NCI-H2081 (cell line): ENCODE results near the gene NAB2.

Experiments used
- DNase-seq, 2 experiments: peaks; one replicate each; lab custom pipeline; 2025; lab: John Stamatoyannopoulos, UW

NAB2 gene

DNA sequence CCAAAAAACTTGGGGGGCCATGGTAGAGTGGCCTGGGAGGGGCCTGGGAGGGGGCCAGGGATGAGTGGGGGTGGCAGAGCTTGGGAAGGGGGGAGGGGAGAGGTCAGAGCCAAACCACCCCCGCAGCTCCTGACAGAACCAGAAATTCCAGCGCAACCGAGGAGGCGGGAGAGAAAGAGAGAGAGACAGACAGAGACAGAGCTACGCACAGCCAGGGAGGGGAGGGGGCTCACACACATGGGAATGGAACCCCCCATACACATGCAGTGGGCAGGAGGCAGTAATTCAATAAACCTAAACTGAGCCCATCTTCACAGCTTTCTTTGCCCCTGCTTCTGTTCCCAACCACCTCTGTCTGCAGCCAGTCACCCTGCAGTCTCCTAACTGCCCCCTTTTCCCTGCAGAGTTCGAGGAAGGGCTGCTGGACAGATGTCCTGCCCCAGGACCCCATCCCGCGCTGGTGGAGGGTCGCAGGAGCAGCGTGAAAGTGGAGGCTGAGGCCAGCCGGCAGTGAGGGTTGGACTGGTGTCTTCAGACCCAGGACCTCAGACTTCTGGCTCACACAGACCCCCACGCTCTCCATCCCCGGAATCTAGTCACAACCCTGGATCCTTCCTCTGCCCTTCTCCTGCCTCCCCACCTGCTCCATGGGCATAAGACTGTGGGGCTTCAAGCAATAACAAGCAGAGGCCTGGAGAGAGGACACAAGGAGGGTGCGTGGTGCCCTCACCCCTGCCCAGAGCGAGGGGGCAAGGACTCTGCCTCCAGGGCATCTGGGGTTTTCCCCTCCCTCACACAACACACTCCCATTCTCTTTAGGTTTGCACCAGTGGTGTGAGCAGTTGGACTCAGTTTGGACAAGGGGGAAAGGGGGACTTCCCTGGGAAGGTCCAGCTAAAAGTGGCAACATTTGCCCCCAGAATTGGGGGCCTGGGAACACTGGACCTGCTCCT lies 5.6 kb downstream of the NAB2 start:
- no peak for DNase-seq

DNA sequence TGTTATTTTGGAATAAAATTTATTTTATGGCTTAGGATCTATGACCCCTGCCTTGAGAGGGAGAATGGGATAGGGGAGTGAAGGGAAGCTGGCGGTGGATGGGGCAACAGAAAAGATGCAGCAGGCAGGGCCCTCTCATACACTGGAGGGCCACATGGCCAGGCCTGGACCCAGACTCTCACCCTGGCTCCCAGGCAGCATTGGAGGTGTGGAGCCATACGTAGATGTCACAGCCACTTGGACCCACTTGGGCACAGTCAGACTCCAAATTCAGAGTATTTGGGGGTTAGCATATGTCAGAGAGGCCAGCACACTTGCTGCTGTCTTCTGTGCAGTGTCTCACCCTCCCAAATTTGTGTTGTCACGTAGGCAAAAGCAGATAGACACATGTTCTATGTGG lies 6.5 kb downstream of the NAB2 start:
- DNase-seq: no peak

DNA sequence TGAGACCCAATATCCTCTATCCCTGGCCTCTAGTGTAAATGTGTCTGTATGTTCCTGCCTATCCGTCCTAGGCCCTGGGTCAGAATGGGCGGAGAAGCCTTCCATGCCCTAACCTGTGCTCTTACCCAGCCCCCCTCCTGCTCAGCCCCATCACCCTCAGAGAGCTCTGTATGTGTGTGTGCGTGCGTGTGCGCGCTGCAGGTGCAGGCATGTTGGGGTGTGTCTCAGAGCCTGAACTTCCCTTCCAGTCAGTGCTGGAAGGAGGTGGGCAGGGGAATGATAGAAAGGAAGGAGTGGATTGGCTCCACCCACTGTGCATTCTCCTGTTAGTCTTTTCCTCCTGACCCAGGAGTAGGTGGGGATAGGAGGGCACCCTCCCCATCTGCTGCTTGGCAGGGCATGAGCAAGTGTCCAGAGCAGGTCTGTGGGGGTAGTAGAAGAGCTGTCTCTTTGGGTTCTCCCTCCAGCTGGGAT lies 7.2 kb downstream of the NAB2 start:
- DNase-seq: no peak

DNA sequence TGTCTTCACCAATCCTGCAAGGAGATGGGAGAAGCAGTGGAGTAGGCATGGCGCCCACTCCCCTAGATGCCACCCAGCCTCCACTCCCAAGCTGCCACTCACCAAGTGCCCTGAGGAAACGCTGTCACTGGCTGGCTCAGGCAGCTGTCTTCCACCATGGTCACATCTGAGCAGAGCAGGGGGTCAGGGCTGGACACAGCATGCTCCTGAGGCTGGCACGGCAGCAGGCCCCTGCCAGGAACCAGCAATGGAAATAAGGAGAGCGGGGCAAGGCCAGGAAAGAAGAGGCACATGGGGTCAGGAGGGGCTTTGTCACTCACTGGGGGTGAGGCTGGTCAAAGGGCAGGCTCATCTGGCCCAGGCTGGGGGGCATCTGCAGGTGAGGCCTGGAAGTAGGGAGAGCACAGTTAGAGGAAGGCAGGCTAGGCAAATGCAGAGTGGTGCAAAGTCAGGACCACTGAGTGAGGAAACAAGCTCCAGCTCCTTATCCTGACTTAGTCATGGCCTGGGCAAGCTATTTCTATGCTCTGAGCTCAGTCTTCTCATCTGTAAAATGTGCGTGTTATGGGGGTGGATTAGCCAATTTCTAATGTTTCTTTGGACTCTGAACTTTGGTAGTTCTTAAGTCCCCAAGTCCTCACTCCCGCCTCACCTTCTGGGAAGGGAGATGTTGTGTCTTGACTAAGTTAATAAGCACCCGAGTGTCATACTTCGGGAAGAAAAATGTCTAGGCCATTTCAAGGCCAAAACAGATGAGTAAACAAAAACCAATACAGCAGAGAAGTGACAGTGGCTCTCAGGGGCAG lies 8.0 kb downstream of the NAB2 start:
- no peak for DNase-seq

DNA sequence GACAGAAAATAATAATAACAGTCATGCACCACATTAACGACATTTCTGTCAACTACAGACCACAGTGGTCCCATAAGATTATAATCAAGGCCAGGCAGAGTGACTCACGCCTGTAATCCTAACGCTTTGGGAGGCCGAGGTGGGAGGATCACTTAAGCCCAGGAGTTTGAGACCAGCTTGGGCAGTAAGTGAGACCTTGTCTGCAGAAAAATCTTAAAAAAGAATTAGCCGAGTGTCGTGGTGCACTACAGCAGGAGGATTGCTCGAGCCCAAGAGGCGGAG lies 8.6 kb downstream of the NAB2 start:
- DNase-seq: no peak

DNA sequence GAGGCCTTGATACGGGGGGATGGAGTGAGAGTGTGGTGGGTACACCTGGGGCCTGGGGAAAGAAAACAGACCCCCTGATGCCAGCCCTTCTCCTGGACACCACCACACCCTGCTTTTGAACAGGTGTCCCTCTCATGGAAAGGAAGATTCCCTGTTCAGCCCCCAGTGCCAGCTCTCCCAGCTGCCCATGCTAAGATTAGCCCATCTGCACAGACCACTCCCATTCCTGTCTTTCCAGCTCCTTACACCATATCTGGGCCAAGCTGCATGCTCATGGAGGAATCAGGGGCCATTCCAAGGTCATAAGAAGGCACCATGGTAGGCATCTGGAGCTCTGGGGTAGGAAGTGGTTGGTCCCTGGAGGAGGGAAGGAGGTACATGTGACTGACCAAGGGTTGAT lies 9.6 kb downstream of the NAB2 start:
- DNase-seq: no peak

DNA sequence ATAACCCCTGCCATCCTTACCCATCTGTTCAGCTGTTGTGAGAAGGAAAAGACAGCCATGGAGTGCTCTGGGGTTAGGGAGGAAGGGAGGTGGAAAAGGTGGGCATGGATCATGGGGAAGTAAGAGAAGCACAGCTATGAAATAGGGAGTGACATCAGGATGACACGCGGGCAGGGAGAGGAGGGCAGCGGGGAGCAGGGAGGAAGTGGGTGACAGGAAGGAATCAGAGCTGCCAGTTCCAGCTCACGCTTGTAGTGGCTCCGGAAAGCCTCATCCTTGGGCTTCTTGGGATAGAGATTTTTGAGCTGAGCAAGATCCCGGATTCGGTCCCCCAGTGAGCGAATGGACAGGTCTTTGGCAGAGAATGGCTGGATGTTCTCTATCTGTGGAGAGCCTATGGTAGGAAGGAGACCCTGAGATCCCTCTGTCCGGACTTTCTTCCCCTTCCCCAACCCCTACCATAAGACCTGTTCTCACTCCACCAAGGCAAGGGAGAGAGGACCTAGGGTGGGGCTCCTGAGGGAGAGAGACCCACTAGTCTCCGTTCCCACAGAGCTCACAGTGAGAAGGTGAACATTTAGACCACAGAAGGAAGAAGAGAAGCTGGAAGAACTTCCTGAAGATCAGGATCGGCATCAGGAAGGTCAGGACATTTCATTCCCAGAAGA lies 10.3 kb downstream of the NAB2 start:
- no peak for DNase-seq

DNA sequence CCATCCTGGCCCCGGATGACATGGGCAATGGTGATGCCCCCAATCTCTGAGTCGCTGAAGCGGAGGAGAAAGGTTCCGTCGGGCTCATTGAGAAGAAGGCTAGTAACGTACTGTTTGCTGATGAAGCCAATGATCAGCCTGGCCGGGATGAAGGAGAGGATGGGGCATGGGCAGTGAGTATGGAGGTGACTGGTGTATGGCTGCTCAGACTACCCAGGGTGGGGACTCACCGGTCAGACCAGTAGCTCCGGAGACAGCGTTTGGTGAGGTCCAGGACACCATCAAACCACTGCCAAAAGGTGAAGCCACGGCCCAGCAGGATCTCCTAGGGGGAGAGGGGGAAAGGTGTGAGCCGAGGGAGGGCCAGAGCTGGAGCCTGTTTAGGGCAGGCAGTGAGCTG lies 10.9 kb downstream of the NAB2 start:
- DNase-seq: no peak

DNA sequence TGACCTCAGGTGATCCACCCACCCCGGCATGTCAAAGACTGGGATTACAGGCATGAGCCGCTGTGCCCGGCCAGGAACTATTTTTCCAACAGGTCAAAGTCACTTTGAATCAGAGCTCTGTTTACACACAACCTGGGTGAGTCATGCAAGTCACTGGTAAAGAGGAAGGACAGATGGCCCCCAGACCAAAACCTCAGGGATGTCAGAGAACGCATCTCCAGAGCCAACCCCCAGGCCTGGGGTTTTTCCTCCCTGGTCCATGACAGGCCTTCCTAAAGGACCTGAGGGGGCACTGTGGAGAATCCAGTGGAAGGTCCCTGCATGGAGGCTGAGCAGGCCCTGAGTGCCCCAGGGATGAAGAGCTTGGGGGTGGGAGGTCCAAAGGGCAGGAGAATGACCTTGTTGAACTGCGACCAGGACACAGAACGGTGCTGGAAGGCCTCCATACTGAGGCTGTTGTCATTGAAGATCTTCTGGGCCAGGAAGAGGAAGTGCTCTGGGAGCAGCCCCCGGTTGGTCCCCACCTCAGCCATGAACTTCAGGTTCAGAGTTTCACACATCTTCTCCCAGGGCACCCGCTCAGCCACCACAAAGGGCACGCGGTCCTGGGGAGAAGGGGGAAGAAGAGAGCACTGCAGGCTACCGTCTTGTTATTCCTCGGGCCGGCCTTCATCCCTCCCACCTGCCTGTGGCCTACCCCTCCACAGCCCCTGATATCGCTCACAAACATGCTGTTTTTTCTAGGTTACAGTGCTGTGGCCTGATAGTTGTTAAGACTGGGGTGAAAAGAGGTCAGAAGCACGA lies 13.2 kb downstream of the NAB2 start:
- DNase-seq: no peak

DNA sequence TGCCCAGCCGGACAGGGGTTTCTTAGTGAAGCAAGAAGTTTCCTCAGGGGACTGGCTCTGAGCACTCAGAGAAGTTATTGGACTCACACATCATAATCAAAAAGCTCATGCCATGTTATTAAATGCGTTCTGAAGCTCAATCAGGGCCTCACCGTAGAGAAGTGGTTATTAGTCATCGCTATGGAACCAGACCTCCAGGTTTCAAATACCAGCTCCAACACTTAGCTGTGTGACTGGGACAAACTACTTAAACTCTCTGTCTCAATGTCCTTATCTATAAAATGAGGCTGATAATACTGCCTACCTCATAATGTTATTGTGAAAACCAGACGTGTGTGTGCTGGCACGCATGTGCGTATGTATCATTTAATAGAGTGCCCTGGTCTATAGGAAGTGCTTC lies 14.9 kb downstream of the NAB2 start:
- no peak for DNase-seq

DNA sequence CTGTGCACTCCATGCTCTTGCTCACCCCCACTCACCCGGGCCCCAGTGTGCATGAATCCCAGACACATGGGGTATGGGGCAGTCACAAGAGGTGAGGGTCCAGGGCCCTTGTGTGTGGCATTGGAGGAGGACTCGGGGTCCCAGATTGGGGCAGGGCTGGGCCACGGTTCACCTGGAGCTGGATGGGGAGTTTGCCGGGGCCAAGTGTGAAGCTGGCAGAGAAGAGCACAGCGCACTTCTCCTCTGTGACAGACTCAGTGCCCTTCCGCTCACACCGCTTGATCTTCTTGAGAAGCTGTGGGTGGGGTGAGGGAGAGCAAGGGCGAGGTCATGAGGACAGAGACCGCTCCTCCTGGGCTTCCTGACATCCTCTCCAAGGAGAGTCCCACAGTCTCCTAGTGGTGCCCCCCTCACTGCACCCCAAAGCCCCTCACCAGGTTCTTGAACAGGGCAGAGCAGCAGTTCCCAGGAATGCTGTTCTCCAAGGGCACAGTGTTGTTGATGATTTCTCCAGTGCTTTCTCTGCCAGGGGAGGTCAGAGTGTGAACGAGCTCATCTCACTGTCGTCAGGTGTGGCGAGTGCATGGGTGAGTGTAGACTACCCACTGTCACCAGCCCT lies 15.5 kb downstream of the NAB2 start:
- DNase-seq: no peak

DNA sequence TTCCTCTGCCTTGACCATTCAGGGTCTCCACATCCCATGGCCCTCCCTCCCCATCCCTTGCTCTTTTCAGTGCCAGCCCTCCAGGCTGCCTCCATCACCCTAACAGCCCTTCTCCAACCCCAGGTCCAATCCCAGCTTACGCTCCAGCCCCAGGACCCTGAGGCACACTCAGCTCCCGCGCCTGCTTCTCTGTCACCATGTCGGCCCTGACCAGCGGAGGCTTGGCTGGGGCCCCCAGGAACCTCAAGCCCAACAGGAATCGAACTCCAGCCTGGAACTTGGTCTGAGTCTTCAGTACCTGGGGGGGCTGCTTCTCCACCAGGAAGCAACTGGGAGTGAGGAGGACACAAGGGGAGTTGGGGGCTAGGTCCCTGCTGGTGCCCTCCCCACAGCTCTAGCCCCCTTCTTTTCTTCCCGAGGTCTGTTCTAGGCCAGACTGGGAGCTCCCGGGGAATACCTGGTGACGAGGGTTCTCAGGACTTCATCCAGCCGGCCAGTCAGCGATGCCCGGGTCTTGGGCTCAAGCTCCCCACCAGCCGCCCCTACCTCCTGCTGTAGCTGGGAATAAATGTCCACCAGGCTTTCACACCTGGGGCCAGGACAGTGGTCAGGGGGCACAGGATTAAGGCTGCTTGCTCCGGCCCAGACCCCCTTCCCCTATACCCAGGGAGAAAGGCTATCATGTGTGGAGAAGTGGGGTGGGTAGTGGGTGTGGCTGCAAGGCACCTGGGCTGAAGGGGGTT lies 16.3 kb downstream of the NAB2 start:
- no peak for DNase-seq

DNA sequence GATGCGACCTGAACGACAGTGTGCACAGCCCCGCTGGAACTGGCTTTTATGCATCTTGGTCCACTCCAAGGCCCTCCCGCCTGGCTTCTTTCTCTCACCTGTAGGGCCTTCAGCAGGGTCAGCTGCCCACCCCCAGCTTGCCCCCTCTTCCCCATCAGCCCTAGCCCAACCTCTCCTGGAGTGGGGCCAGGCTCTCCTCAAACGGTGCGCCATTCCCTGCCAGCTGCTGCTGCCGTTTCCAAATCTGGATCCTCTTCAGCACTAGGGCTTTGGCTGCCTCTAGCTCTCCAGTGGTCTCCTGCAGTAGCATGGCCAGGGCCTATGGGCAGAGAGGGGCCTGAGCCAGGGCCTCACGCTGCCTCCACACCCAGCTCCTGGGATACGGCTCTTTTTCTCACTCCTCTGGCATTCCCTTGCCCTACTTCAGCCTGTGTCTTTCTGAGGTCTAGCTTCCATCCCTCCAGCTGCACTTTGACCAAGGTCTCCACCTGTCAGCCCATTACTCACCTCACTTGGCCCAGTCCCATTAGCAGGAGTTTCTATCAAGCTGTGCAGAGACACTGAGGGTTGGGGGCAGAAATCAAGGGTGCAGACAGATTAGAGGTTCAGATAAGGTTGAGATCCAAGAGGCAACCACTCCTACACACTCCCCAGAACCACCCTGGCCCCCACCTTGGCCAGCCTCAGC lies 17.3 kb downstream of the NAB2 start:
- DNase-seq: no peak

DNA sequence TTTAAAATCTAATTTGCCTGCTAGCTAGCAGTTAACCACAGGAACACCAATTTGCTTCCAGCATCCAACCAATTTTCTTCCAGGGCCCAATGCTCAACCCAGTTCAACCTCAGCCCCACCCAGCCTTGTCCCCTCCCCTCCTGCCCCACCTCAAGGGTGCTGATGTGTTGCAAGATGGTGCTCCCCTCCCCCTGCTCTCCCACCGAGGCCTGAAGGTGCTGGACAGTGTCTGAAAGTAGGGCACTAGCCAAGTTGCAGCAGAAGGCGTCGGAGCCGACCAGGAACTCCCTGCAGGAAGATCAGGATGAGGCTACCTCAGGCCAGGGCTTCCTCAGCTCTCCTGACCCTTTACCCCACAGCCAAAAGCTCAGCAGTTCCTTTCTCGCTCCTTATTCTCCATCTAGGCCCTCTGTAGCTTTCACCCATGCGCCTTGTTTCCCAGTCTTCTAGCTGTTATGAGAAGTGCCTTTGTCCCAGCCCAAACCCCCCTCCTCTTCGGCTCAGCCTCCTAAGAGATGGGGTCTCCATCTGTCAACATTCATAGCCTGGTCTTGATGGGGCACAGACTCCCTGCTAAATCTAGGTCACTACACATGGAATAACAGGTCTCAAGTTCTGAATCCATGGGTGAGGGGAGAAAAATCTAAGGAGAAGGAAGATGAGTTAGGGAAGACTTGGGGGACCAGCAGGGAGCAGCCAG lies 18.7 kb downstream of the NAB2 start:
- DNase-seq: no peak

DNA sequence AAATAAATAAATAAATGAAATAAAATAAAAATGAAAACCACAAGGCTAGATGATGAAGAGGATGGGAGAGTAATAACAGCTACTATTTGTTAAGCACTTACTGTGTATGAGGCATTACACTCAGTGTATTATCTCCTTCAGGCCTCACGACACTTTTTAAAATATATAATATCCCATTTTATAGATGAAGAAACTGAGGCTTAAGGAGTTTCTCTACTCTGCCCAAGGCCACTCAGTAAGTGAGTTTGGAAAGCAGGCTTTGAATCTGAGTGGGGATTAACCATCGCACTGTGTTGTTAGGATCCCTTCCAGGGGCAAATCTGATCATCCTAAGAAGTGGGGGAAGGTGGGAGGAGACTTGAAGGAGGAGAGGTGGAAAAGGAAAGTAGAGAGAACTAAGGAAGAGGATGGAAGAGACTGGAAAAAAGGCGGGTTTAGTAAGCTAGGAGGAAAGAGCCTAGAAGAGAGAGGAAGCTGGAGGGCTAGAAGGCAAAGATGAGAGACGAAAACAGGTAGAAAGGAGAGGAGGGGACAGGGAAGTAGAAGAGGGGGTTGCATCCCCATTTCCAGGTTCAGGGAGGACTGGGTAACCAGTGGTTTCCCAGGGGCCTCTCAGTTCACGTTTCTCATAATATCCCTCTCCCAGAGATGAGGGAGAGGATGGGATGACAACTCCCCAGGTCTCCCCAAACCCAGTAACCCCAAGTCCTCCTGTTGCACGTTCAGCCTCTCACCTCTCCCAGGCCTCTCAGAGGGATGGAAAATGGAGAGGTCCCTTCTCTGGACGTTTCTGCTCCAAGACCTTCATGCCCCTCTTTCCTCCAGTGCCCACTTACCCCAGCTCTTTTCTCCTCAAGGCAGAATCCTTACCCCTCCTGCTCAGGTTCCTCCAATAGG lies 20.5 kb downstream of the NAB2 start:
- DNase-seq: no peak

DNA sequence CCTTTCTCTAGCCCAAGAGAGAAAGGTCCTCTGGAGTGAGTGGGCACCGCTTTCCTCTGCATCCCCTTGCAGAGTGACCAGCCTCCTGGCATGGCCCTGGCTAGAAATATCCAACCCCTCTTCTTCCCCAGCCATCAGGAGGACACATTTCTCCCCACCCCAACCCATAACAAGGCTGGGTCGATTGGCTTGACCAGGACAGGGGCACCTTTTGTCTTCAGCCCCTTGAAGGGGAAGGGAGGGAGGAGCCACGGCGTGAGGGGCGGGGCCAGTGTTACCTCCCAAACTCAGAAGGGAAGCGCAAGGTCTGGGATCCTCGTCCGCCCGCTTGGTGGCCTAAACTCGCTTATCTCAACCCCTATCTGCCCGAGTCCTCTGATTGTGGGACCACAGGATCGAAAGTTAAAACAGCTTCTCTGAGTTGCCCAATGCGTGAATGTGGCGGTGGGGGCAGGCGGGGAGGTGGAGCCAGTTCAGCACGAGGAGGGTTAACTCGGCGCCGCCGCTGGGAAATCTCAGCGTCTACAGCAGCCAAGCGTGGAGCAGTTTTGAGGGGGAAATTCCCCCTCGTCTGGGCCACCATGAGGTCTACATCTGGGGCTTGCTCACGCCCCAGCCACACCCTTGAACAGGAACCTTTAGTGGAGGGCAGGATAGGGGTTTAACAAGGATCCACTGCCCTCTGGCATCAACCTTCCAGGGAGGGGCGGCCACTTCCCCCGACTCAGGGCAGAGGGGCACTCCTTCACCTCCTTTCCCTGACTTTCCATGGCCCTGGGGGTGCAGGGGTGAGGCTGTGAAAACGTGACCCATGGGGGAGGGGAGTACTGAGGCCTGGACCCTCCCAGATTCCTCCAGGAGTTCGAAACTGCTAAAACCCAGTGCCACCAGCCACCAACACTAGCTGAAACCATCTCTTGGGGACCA lies 21.5 kb downstream of the NAB2 start:
- no peak for DNase-seq

DNA sequence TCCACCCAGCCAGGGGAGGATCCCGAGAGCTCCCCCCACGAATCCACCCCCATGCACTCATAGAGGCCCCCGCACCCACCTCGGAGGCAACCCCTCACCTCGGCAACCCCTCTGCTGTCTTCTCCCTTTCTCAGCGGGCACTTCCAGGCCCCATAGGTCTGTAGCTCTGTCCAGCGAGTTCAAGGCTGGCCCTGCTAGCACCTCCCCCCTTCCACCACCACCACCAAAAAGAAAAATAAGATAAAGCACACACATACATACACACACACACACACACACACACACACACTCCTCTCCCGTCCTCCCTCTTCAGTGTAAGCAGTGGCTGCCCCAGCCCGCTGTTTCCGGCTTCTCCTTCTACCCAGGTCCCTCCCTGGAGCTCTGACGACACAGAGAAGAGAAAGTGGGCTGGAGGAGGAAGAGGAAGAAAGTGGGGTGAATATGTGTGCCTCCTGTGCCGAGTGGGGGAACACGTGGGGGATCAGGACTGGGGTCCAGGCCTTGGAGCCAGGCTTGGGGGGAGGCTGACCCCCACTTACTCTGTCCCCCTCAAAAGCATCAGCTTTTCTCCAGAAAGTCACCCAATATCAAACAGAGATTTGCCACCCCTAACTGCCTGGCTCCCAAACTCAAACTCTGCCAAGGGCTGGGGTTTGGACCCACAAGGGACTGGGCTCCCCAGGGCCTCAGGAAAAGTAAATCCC lies 22.3 kb downstream of the NAB2 start, which contains the start of gene STAT6:
TSS of gene STAT6 (minus strand) at position 332 of the 704 bp plus-strand sequence. CDS start 3,084 bp downstream, outside the sequence.
- no peak for DNase-seq
